GM11168 (cell line): Measurements from ENCODE around the gene NOXRED1.

Source experiments
- in situ Hi-C: fragments of 300-500 bp; cut with MboI; formaldehyde crosslinking; loops from one replicate; pipeline ENCODE4 v1.12.0; 2022; ENCODE audit warnings: low sequenced_read_pairs; ENCODE audit not compliant: unreplicated experiment

The NOXRED1 gene

GRCh38 chr14:77353469-77354141 is 69.7 kb downstream of the NOXRED1 start:
- in situ Hi-C loops, result no loop called here

GRCh38 chr14:77347751-77348150 is 75.6 kb downstream of the NOXRED1 start:
- in situ Hi-C loops, result no loop called here

DNA sequence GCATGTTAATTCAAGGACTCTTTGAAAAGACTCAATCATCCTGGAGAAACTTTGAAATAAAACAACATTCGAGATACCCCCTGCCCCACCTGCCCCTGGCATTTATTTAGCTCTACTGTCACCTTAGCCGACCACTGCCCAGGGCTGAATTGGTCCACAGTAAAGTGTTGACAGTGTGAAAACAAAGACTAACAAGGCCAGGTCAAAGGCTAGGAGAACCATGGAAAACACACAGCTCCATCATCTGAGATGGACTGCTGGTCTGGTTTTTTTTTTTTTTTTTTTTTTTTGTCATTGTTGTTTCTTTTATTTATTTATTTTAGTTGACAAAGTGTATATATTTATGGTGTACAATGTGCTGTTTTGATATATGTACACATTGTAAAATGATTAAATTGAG is 76.8 kb downstream of the NOXRED1 start:
- in situ Hi-C loops, result no loop called here

DNA sequence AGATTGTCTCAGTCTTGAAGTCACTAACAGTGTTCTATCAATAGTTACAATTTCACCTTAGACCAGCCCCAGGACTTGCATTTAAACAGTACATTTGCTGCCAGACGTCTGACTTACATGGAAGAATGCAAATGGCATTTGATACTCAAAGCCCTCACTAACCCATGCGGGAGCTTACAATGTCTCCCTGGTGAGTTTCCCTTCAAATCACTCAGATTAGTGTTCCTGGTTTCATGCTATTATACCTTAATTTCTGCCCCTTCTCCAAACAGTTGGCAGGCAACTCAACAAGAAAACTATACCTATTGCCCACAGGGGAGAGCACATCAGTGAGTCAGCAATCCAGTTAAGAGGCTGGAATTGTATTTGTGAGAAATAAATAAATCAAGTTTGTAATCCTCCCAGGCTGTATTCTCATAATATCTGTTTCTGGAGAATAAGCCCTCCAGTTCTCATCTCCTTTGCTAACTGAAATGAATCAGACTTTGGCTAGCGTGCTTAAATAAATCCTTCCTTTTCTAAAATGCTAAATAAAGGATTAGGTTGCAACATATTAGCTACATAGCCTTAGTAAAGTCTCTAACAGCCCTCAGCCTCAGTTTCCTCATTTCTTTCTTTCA is 78.8 kb downstream of the NOXRED1 start:
- in situ Hi-C loops, result no loop called here
